ENCODE data around the gene WDR87. TPM values are rescaled to one million over a fixed set of nuclear protein-coding genes. Genes with fewer than 3 reads are reported as not detected.
"Not testable (repeated sequence)": the region's sequence is repeated elsewhere in the genome, so short reads cannot be mapped to it uniquely, and the experiment has no call there.

Gene WDR87
- total RNA-seq, 3 donors from 2014 or later, result not detected

DNA sequence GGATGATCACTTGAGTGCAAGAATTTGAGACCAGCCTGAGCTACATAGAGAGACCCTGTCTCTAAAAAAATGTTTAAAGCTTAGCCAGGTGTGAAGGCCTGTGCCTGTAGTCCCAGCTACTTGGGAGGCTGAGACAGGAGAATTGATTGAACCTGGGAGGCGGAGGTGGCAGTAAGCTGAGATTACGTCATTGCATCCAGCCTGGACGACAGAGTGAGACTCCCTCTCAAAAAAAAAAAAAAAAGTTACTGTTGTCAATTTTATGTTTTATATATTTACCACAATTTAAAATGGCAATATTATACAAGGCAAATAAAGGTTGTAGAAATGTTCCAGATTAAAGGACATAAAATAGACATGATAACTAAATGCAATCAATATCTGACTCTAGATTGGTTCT lies 29.2 kb downstream of the WDR87 start:
- Mint-ChIP-seq H3K9me3 (peaks cover 10% of the 10 kb centered on the region), H3K4me3 (no peak overlapping the region), H3K4me1 (ENCODE audit: low read depth) (no peaks in the 10 kb centered on the region), H3K36me3 (ENCODE audit: insufficient read depth) (peaks cover 1% of the 10 kb centered on the region), H3K27me3 (ENCODE audit: low read depth) (peaks cover 5% of the 10 kb centered on the region)
- no peak for DNase-seq
- ATAC-seq, result no peak

GRCh38 chr19:37876032-37876431 lies 30.4 kb downstream of the WDR87 start:
- Mint-ChIP-seq H3K4me3 (no peak overlapping the region), H3K4me1 (ENCODE audit: low read depth) (no peaks in the 10 kb centered on the region), H3K36me3 (ENCODE audit: insufficient read depth) (no peaks in the 10 kb centered on the region), H3K27me3 (ENCODE audit: low read depth) (peaks cover 5% of the 10 kb centered on the region), H3K9me3 (peaks cover 4% of the 10 kb centered on the region)
- ATAC-seq (no peak), DNase-seq (no peak)

GRCh38 chr19:37874784-37875183 lies 31.6 kb downstream of the WDR87 start:
- ATAC-seq (no peak), DNase-seq (no peak)
- no peaks in the 10 kb centered on the region for H3K36me3 Mint-ChIP-seq (ENCODE audit: insufficient read depth)
- no peaks in the 10 kb centered on the region for H3K4me1 Mint-ChIP-seq (ENCODE audit: low read depth)
- H3K27me3 Mint-ChIP-seq (ENCODE audit: low read depth), result peaks cover 9% of the 10 kb centered on the region
- H3K9me3 Mint-ChIP-seq, result peaks cover 4% of the 10 kb centered on the region
- no peak overlapping the region for H3K4me3 Mint-ChIP-seq

- Mint-ChIP-seq H3K36me3 (ENCODE audit: insufficient read depth) (peaks cover 2% of the 10 kb centered on the region), H3K4me1 (ENCODE audit: low read depth) (no peaks in the 10 kb centered on the region), H3K9me3 (peaks cover 4% of the 10 kb centered on the region), H3K27me3 (ENCODE audit: low read depth) (peaks cover 12% of the 10 kb centered on the region), H3K4me3 (no peak overlapping the region)
- ATAC-seq (no peak), DNase-seq (no peak)
Measured at GRCh38 chr19:37872383-37872782, 34.0 kb downstream of the WDR87 start.

- DNase-seq (no peak), ATAC-seq (no peak)
- H3K27me3 Mint-ChIP-seq (ENCODE audit: low read depth), result peaks cover 12% of the 10 kb centered on the region
- no peaks in the 10 kb centered on the region for H3K4me1 Mint-ChIP-seq (ENCODE audit: low read depth)
- H3K36me3 Mint-ChIP-seq (ENCODE audit: insufficient read depth), result peaks cover 2% of the 10 kb centered on the region
- H3K4me3 Mint-ChIP-seq, result no peak overlapping the region
- peaks cover 4% of the 10 kb centered on the region for H3K9me3 Mint-ChIP-seq
Measured at GRCh38 chr19:37869766-37870340, 36.5 kb downstream of the WDR87 start.

GRCh38 chr19:37867831-37868230 lies 38.6 kb downstream of the WDR87 start:
- H3K27me3 Mint-ChIP-seq (ENCODE audit: low read depth), result peaks cover 10% of the 10 kb centered on the region
- ATAC-seq (no peak), DNase-seq (no peak)
- peaks cover 2% of the 10 kb centered on the region for H3K36me3 Mint-ChIP-seq (ENCODE audit: insufficient read depth)
- no peak overlapping the region for H3K4me3 Mint-ChIP-seq
- H3K4me1 Mint-ChIP-seq (ENCODE audit: low read depth), result no peaks in the 10 kb centered on the region
- peaks cover 4% of the 10 kb centered on the region for H3K9me3 Mint-ChIP-seq

DNA sequence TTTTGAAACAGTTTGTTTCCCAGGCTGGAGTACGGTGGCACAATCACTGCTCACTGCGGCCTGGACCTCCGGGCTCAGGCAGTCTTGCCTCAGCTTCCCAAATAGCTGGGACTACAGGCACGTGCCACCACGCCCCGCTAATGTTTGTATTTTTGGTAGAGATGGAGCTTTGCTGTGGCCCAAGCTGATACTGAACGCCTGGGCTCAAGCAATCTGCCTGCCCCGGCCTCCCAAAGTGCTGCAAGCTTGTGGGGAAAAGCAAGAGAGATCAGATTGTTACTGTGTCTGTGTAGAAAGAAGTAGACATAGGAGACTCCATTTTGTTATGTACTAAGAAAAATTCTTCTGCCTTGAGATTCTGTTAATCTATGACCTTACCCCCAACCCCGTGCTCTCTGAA lies 40.5 kb downstream of the WDR87 start:
- H3K36me3 Mint-ChIP-seq (ENCODE audit: insufficient read depth); H3K9me3 Mint-ChIP-seq; H3K4me3 Mint-ChIP-seq; ATAC-seq; H3K4me1 Mint-ChIP-seq (ENCODE audit: low read depth); DNase-seq: not testable (repeated sequence)
- H3K27me3 Mint-ChIP-seq (ENCODE audit: low read depth), result peaks cover 10% of the 10 kb centered on the region

DNA sequence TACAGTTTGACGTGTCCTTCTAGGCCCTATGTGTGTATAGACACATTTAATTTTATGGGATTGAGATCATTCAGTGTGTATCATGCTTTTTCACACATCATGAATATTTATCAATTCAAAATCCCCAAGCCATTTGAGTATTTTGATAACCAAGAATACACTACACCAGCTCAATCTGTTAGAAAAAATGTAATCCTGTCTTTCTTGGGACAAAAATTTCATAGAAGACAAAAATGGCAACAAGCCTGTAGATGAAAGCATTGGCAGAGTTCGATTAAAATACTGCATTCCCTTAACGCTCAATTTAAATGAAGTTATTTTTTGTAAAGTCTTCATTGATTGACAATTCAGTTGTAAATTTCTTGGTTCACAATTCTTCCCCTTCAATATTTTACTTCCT lies 41.9 kb downstream of the WDR87 start:
- DNase-seq (no peak), ATAC-seq (no peak)
- Mint-ChIP-seq H3K4me3 (no peak overlapping the region), H3K27me3 (ENCODE audit: low read depth) (peaks cover 6% of the 10 kb centered on the region), H3K36me3 (ENCODE audit: insufficient read depth) (peaks cover 2% of the 10 kb centered on the region), H3K9me3 (no peaks in the 10 kb centered on the region), H3K4me1 (ENCODE audit: low read depth) (no peaks in the 10 kb centered on the region)

GRCh38 chr19:37855098-37855497 lies 51.3 kb downstream of the WDR87 start:
- ATAC-seq (peak in 1 of 2 donors; percentile 53), DNase-seq (no peak)
- peaks cover 3% of the 10 kb centered on the region for H3K27me3 Mint-ChIP-seq (ENCODE audit: low read depth)
- no peaks in the 10 kb centered on the region for H3K4me1 Mint-ChIP-seq (ENCODE audit: low read depth)
- H3K4me3 Mint-ChIP-seq, result no peak overlapping the region
- H3K9me3 Mint-ChIP-seq, result no peaks in the 10 kb centered on the region
- no peaks in the 10 kb centered on the region for H3K36me3 Mint-ChIP-seq (ENCODE audit: insufficient read depth)

DNA sequence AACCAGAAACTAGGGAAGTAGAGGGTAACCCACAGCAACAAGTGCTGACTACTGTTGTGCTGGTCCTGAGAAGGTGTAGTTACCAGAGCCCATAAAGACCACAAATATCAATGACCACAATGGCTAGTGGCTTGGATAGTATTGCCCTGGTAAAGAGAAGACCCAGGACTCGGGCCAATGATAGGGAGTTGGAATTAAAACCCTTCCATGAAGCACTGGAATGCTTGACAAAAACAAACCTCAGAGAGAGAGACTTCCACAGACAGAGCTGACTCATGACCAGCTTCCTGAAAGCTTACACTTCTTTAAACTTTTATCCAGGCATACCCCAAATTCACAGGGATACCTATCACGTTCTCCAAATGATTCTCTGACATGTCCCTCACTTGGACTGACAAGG lies 60.5 kb downstream of the WDR87 start:
- DNase-seq (no peak), ATAC-seq (no peak)
- Mint-ChIP-seq H3K27me3 (ENCODE audit: low read depth) (peaks cover 2% of the 10 kb centered on the region), H3K9me3 (peaks cover 3% of the 10 kb centered on the region), H3K4me1 (ENCODE audit: low read depth) (no peaks in the 10 kb centered on the region), H3K36me3 (ENCODE audit: insufficient read depth) (no peaks in the 10 kb centered on the region), H3K4me3 (no peak overlapping the region)

Other genes with a start within 250 kb of the WDR87 start
- 1 to 10 TPM; 3.8 to 4.6 (median 4.0) TPM for gene ZNF607, start 186.8 kb downstream of the WDR87 start, total RNA-seq
- 10 to 100 TPM in 2 of 3 donors, 1 to 10 TPM in 1; 9.1 to 12.1 (median 10.6) TPM for gene ZNF573, start 127.0 kb downstream of the WDR87 start, total RNA-seq
- 10 to 100 TPM; 13.8 to 15.9 (median 15.7) TPM for gene SIPA1L3, start 614 bp upstream of the WDR87 start, total RNA-seq

Measured in activated T-cell treated with anti-CD3 and anti-CD28 coated beads, Interleukin-2, amount 50 U/mL, for 4 hours (primary cell).